HG02870 (cell line): ENCODE measurements around the gene MORN2.
A peak's percentile ranks its signal among the peaks of the same experiment; 100 is the strongest.
"Not testable (repeated sequence)": the region's sequence is repeated elsewhere in the genome, so short reads cannot be mapped to it uniquely, and the experiment has no call there.

Source experiments
- ATAC-seq: cut with Tn5 transposase; IDR thresholded peaks from one replicate; pipeline ENCODE4 v1.9.1; 2021; ENCODE audit warnings: mild to moderate bottlenecking, moderate library complexity; ENCODE audit not compliant: unreplicated experiment

The MORN2 gene

GRCh38 chr2:38875576-38876367, at the start of gene MORN2, which contains the start of gene DHX57:
Gene MORN2 (plus strand): TSS chr2:38875976.
Gene DHX57 (minus strand): TSS chr2:38875934. CDS start chr2:38868405, 7,529 bp downstream.
- ATAC-seq = peak; percentile 100

- not testable (repeated sequence) for ATAC-seq
Observed at GRCh38 chr2:38827539-38828145, 48.1 kb upstream of the MORN2 start.

- no peak for ATAC-seq
Observed at GRCh38 chr2:38828460-38828859, 47.3 kb upstream of the MORN2 start.

- no peak for ATAC-seq
Observed at GRCh38 chr2:38829971-38830370, 45.8 kb upstream of the MORN2 start.

- no peak for ATAC-seq
Observed at GRCh38 chr2:38830526-38831159, 45.1 kb upstream of the MORN2 start.

GRCh38 chr2:38835015-38835601, 40.7 kb upstream of the MORN2 start:
- ATAC-seq = no peak

- ATAC-seq = peak; percentile 97
Observed at GRCh38 chr2:38835990-38836389, 39.8 kb upstream of the MORN2 start.

GRCh38 chr2:38836791-38837190, 39.0 kb upstream of the MORN2 start:
- ATAC-seq = peak; percentile 19

GRCh38 chr2:38850045-38850444, 25.7 kb upstream of the MORN2 start:
- ATAC-seq = peak; percentile 94

GRCh38 chr2:38856165-38856564, 19.6 kb upstream of the MORN2 start:
- ATAC-seq = no peak

- no peak for ATAC-seq
Observed at GRCh38 chr2:38862476-38862875, 13.3 kb upstream of the MORN2 start.

GRCh38 chr2:38863061-38863695, 12.6 kb upstream of the MORN2 start:
- no peak for ATAC-seq

GRCh38 chr2:38866773-38867443, 8.9 kb upstream of the MORN2 start:
- ATAC-seq = no peak

GRCh38 chr2:38871432-38871831, 4.3 kb upstream of the MORN2 start:
- no peak for ATAC-seq

GRCh38 chr2:38873763-38874162, 2.0 kb upstream of the MORN2 start:
- ATAC-seq = no peak

GRCh38 chr2:38875227-38875575, 575 bp upstream of the MORN2 start:
- ATAC-seq = no peak

- ATAC-seq = no peak
Observed at GRCh38 chr2:38876407-38876806, 631 bp downstream of the MORN2 start.

- no peak for ATAC-seq
Observed at GRCh38 chr2:38886063-38886462, 10.3 kb downstream of the MORN2 start.

- no peak for ATAC-seq
Observed at GRCh38 chr2:38887347-38887746, 11.6 kb downstream of the MORN2 start.

- no peak for ATAC-seq
Observed at GRCh38 chr2:38887902-38888554, 12.3 kb downstream of the MORN2 start.
